ENCODE results near the gene MAP3K5. TPM values are rescaled to one million over a fixed set of nuclear protein-coding genes. Genes with fewer than 3 reads are reported as not detected.
A peak's percentile ranks its signal among the peaks of the same experiment; 100 is the strongest.

The MAP3K5 gene
- total and polyA plus RNA-seq, 2 of the 8 experiments (the other 6 are each of a cell fraction or from before 2014, with no cell fraction given), result 0.63 to 2.6 TPM

- no peaks in the 10 kb centered on the region for H3K79me2 ChIP-seq (ENCODE audit: control insufficient read depth in 1 of 2, insufficient read depth in 2 of 2, low read length in 2 of 2)
- no peak overlapping the region for H3K18ac ChIP-seq (ENCODE audit: extremely low read depth, low read length)
- no peak overlapping the region for H2BK20ac ChIP-seq (ENCODE audit: low read length)
- H3K27me3 ChIP-seq (replicated peaks in 1 of 4; ENCODE audit: control insufficient read depth in 3 of 4, extremely low read depth in 1 of 4, insufficient read depth in 3 of 4, low read length in 3 of 4), result peaks cover 8 to 31% (median 19%) of the 10 kb centered on the region in 4 experiments; a peak in 6 of 7 replicates
- no peak overlapping the region for H4K91ac ChIP-seq (replicated peaks; ENCODE audit: insufficient read length, low read length)
- no peaks in the 10 kb centered on the region for H3K9me3 ChIP-seq (ENCODE audit: insufficient read depth in 2 of 2, low read depth in 1 of 2, low read length in 1 of 2)
- no peak for DNase-seq (ENCODE audit: low read depth in 1 of 2, low spot score in 2 of 2)
- H3K23me2 ChIP-seq (ENCODE audit: low read depth, low read length), result peaks cover 12% of the 10 kb centered on the region; the same call in 1 of the 2 replicates
- no peak overlapping the region for H3K4ac ChIP-seq (replicated peaks; ENCODE audit: insufficient read length, low read depth, low read length)
- 0 out of 7 replicates have a peak, but pooled peaks cover 0 to 9% (median 1%) of the 10 kb centered on the region in 4 experiments for H3K4me1 ChIP-seq (replicated peaks in 1 of 4; ENCODE audit: control insufficient read depth in 3 of 4, insufficient read depth in 4 of 4, low read length in 3 of 4)
- H3K36me3 ChIP-seq (ENCODE audit: control insufficient read depth in 2 of 4, insufficient read depth in 4 of 4, low read length in 3 of 4), result no peaks in the 10 kb centered on the region
- 73% methylated on average over 8 of the region's 8 CpGs; no CpG with 5 or more reads in 1 of the 2 experiments for WGBS, 2 experiments (ENCODE audit: extremely low coverage in 1 of 2, insufficient coverage in 1 of 2, insufficient read length in 1 of 2, insufficient replicate concordance in 2 of 2, low coverage in 1 of 2, low lambda C conversion rate in 2 of 2, missing lambda C conversion rate in 1 of 2)
- no peaks in the 10 kb centered on the region for H3K79me1 ChIP-seq (ENCODE audit: low read depth, low read length)
- no peak overlapping the region for H2BK5ac ChIP-seq (ENCODE audit: low read depth, low read length)
- FAIRE-seq, result no peak
- no peak for TF ChIP-seq RFX5 (IDR thresholded peaks at IDR 0.05; ENCODE audit: borderline replicate concordance, low read depth, low read length)
- ChIA-PET CTCF (ENCODE audit: partially characterized antibody) (interaction anchor here (0.6 to 4.7 kb wide), 9 partner anchors 28 to 470 kb away, joined by 3 to 99 read pairs (median 6); no protein-coding TSS in a partner anchor), POLR2A (ENCODE audit: partially characterized antibody) (no interaction called here)
- peaks cover 0 to 5% of the 10 kb centered on the region in 2 experiments for H4K20me1 ChIP-seq (replicated peaks in 1 of 2; ENCODE audit: control insufficient read depth in 1 of 2, insufficient read depth in 2 of 2, low read length in 2 of 2)
- H2BK12ac ChIP-seq (ENCODE audit: low read depth, low read length), result no peak overlapping the region
- H3K14ac ChIP-seq (ENCODE audit: insufficient read length), result no peak overlapping the region
- no peak overlapping the region for H4K5ac ChIP-seq (ENCODE audit: insufficient read length, low read depth, low read length)
- no peak overlapping the region for H3K27ac ChIP-seq (ENCODE audit: low read depth, low read length)
- H4K8ac ChIP-seq (ENCODE audit: extremely low read depth, insufficient read depth, low read length), result no peak overlapping the region
- no peak overlapping the region for H2BK120ac ChIP-seq (replicated peaks; ENCODE audit: low read depth, low read length)
- no peak overlapping the region for H2BK15ac ChIP-seq (ENCODE audit: low read length)
- no peak overlapping the region for H2AK5ac ChIP-seq (ENCODE audit: low read depth, low read length)
- no peak overlapping the region for H3K56ac ChIP-seq (replicated peaks; ENCODE audit: insufficient read length, low read depth, low read length)
- H3K4me3 ChIP-seq (ENCODE audit: extremely low read depth in 1 of 4, insufficient read depth in 2 of 4, low read depth in 3 of 4, low read length in 4 of 4), result peak overlapping the region in 1 of 4 experiments; percentile 78; a peak in 4 of 8 replicates
- no peak overlapping the region for H2AFZ ChIP-seq (ENCODE audit: low read length)
- H3K4me2 ChIP-seq (ENCODE audit: insufficient read depth in 1 of 2, low read depth in 2 of 2, low read length in 2 of 2), result peak overlapping the region; percentile 71 to 90
- H3K9ac ChIP-seq (replicated peaks in 1 of 4; ENCODE audit: extremely low read depth in 1 of 4, low read depth in 3 of 4, low read length in 3 of 4), result no peak overlapping the region
- H3K23ac ChIP-seq (ENCODE audit: insufficient read length), result no peak overlapping the region
Observed at GRCh38 chr6:136793363-136793762, 1.1 kb upstream of the MAP3K5 start.

Data from H1 (cell line).